T-cell (primary cell): ENCODE data around the gene OST4. TPM values are rescaled to one million over a fixed set of nuclear protein-coding genes. Genes with fewer than 3 reads are reported as not detected.
A peak's percentile ranks its signal among the peaks of the same experiment; 100 is the strongest.

Experiments used
- ATAC-seq, 4 experiments: fragments of 200-7000 bp in 3 of 4; fragments of 150-1000 bp in 1 of 4; cut with Tn5 transposase; replicated peaks in 1 of 4; 1 replicate in 3 of 4; 2 replicates in 1 of 4; pipeline ENCODE4 v1.10.0; 2021; ENCODE audit warnings: moderate library complexity in 3 of 4, mild to moderate bottlenecking in 2 of 4, moderate number of reproducible peaks in 1 of 4
- CTCF ChIA-PET, 2 donors: fragments of 300-600 bp; sonication (Branson Sonifier 250); formaldehyde crosslinking; loops; one replicate each; lab custom pipeline; 2022; ENCODE audit warnings: antibody characterized with exemption in 2 of 2; lab: Charles Lee
- POLR2A ChIA-PET, 2 donors: fragments of 300-600 bp; sonication (Branson Sonifier 250); formaldehyde crosslinking; loops; one replicate each; lab custom pipeline; 2022; ENCODE audit warnings: antibody characterized with exemption in 2 of 2; lab: Charles Lee
- DNase-seq, 35 experiments: peaks; one replicate each; pipeline versions ENCODE4 v3.0.0 to v3.0.0-alpha.2; 2013 to 2023
- H3K27ac ChIP-seq: one replicate; pipeline ENCODE4 v1.5.1; 2013; ENCODE audit warnings: low read length
- H3K27me3 ChIP-seq, 2 experiments: replicated peaks in 1 of 2; 1 replicate in 1 of 2; 2 replicates in 1 of 2; pipeline versions ENCODE4 v1.6.1 to v1.7.0; 2013; ENCODE audit warnings: low read length in 1 of 2, mixed read lengths in 1 of 2; ENCODE audit not compliant: control insufficient read depth in 2 of 2, insufficient read depth in 2 of 2; ENCODE audit errors: extremely low read depth in 1 of 2
- H3K36me3 ChIP-seq, 2 donors: 1 replicate in 1 of 2; 2 replicates in 1 of 2; pipeline versions ENCODE4 v1.6.1 to v1.7.0; 2013; ENCODE audit warnings: low read length in 1 of 2; ENCODE audit not compliant: control insufficient read depth in 2 of 2, insufficient read depth in 1 of 2; ENCODE audit errors: extremely low read depth in 1 of 2
- H3K4me1 ChIP-seq, 2 experiments: 1 replicate in 1 of 2; 2 replicates in 1 of 2; pipeline versions ENCODE4 v1.6.1 to v1.7.0; 2013; ENCODE audit warnings: low read length in 2 of 2, mixed read lengths in 1 of 2; ENCODE audit not compliant: insufficient read depth in 2 of 2, control insufficient read depth in 1 of 2; ENCODE audit errors: extremely low read depth in 1 of 2
- H3K4me3 ChIP-seq, 2 donors: 1 replicate in 1 of 2; 2 replicates in 1 of 2; pipeline versions ENCODE4 v1.5.1 to v1.7.0; 2013; ENCODE audit warnings: mild to moderate bottlenecking in 2 of 2, low read length in 1 of 2, moderate library complexity in 1 of 2; ENCODE audit not compliant: control insufficient read depth in 1 of 2; ENCODE audit errors: extremely low read depth in 1 of 2
- H3K9me3 ChIP-seq: 2 replicates; pipeline ENCODE4 v1.7.0; 2013
- H3K27ac Mint-ChIP-seq, 2 donors: one replicate each; pipeline ENCODE4 v1.8.0; 2020 to 2021; ENCODE audit warnings: mild to moderate bottlenecking in 2 of 2, mixed read lengths in 2 of 2
- H3K27me3 Mint-ChIP-seq, 2 donors: one replicate each; pipeline ENCODE4 v1.8.0; 2021 to 2022; ENCODE audit warnings: mixed read lengths in 2 of 2
- H3K36me3 Mint-ChIP-seq: one replicate; pipeline ENCODE4 v1.8.0; 2021; ENCODE audit warnings: mixed read lengths
- H3K4me1 Mint-ChIP-seq, 3 donors: one replicate each; pipeline ENCODE4 v1.8.0; 2020 to 2022; ENCODE audit warnings: mixed read lengths in 3 of 3, mild to moderate bottlenecking in 1 of 3
- H3K4me3 Mint-ChIP-seq, 3 donors: one replicate each; pipeline ENCODE4 v1.8.0; 2020 to 2022; ENCODE audit warnings: mild to moderate bottlenecking in 3 of 3, mixed read lengths in 3 of 3, moderate library complexity in 3 of 3
- H3K9me3 Mint-ChIP-seq, 3 donors: one replicate each; pipeline ENCODE4 v1.8.0; 2020 to 2022; ENCODE audit warnings: mixed read lengths in 3 of 3
- WGBS: methylation state at CpG from one replicate; pipeline ENCODE4 v1.1.5; 2013; ENCODE audit warnings: missing lambda C conversion rate; ENCODE audit not compliant: insufficient coverage; 5-methylcytosine and 5-hydroxymethylcytosine counted together
- total RNA-seq, 35 experiments: library from RNA in 6 of 35; stranded (reverse) in 6 of 35; fragments of 120-200 nt in 1 of 35; gene quantifications; one replicate each; pipeline versions ENCODE4 v1.2.1 to v1.2.4 and lab custom pipeline; 2013 to 2026

The OST4 gene
- total RNA-seq, 5 donors from 2014 or later (not counting 1 experiment from before 2014, with no cell fraction given): 217 to 292 (median 236) TPM

- ChIA-PET CTCF (interaction anchor here (0.6 kb wide), 3 partner anchors 10 to 191 kb away, joined by 3 to 8 read pairs (median 5); no protein-coding TSS in a partner anchor), POLR2A (interaction anchor here (0.6 to 0.7 kb wide), 3 partner anchors 24 to 183 kb away, joined by 3 to 5 read pairs (median 5); no protein-coding TSS in a partner anchor)
- Histone ChIP-seq H3K36me3 (no peaks in the 10 kb centered on the region), H3K27me3 (peaks cover 0 to 4% of the 10 kb centered on the region in 2 experiments), H3K9me3 (no peaks in the 10 kb centered on the region), H3K4me3 (no peak overlapping the region), H3K27ac (no peak overlapping the region), H3K4me1 (peaks cover 2 to 20% of the 10 kb centered on the region in 2 experiments)
- no peaks in the 10 kb centered on the region for H3K9me3 Mint-ChIP-seq
- H3K4me3 Mint-ChIP-seq: no peak overlapping the region
- DNase-seq (no peak), ATAC-seq (no peak)
- peaks cover 14 to 20% (median 20%) of the 10 kb centered on the region in 3 donors for H3K4me1 Mint-ChIP-seq
- H3K36me3 Mint-ChIP-seq: peaks cover 3% of the 10 kb centered on the region
- WGBS: 92% methylated on average over 9 of the region's 14 CpGs
- no peaks in the 10 kb centered on the region for H3K27me3 Mint-ChIP-seq
- no peak overlapping the region for H3K27ac Mint-ChIP-seq
Observed at GRCh38 chr2:27089111-27089954, 17.9 kb upstream of the OST4 start.

- POLR2A ChIA-PET: no interaction called here
Observed at GRCh38 chr2:27088634-27089033, 17.2 kb upstream of the OST4 start.

GRCh38 chr2:27087823-27088410, 16.5 kb upstream of the OST4 start:
- no peaks in the 10 kb centered on the region for H3K9me3 ChIP-seq
- H3K27ac Mint-ChIP-seq: no peak overlapping the region
- no peaks in the 10 kb centered on the region for H3K27me3 Mint-ChIP-seq
- peaks cover 3% of the 10 kb centered on the region for H3K36me3 Mint-ChIP-seq
- no peaks in the 10 kb centered on the region for H3K36me3 ChIP-seq
- POLR2A ChIA-PET: interaction anchor here in 1 of 2 donors (0.6 to 0.8 kb wide), 2 partner anchors 198 to 324 kb away, joined by 3 to 7 read pairs; no protein-coding TSS in a partner anchor
- H3K9me3 Mint-ChIP-seq: no peaks in the 10 kb centered on the region
- ATAC-seq (no peak), DNase-seq (no peak)
- no peak overlapping the region for H3K4me3 ChIP-seq
- H3K4me1 ChIP-seq: peaks cover 2 to 28% of the 10 kb centered on the region in 2 experiments
- WGBS: 100% methylated on average over 3 of the region's 5 CpGs
- peak overlapping the region; percentile 32 to 80 (median 80) for H3K4me3 Mint-ChIP-seq
- CTCF ChIA-PET: interaction anchor here (0.5 to 2.1 kb wide), 7 partner anchors 9 to 1232 kb away, joined by 3 to 11 read pairs (median 4); partner anchors contain the start of genes ABHD1 (in 1 of the 2) and AGBL5 (in 1 of the 2)
- peaks cover 17 to 20% (median 20%) of the 10 kb centered on the region in 3 donors for H3K4me1 Mint-ChIP-seq
- peaks cover 0 to 4% of the 10 kb centered on the region in 2 experiments for H3K27me3 ChIP-seq
- H3K27ac ChIP-seq: no peak overlapping the region

More at GRCh38 chr2:27088634-27089033, 17.2 kb upstream of the OST4 start:
- DNase-seq (no peak), ATAC-seq (no peak)
- H3K4me3 Mint-ChIP-seq: no peak overlapping the region
- H3K36me3 ChIP-seq: no peaks in the 10 kb centered on the region
- H3K27me3 Mint-ChIP-seq: no peaks in the 10 kb centered on the region
- H3K27me3 ChIP-seq: peaks cover 0 to 4% of the 10 kb centered on the region in 2 experiments
- peaks cover 17 to 20% (median 20%) of the 10 kb centered on the region in 3 donors for H3K4me1 Mint-ChIP-seq
- no peak overlapping the region for H3K27ac ChIP-seq
- 100% methylated on average over 2 of the region's 6 CpGs for WGBS
- peaks cover 3% of the 10 kb centered on the region for H3K36me3 Mint-ChIP-seq
- CTCF ChIA-PET: interaction anchor here (0.6 to 1.3 kb wide), 4 partner anchors 9 to 55 kb away, joined by 3 to 11 read pairs (median 4); partner anchors contain the start of gene ABHD1 (in 1 of the 2)
- no peak overlapping the region for H3K27ac Mint-ChIP-seq
- no peaks in the 10 kb centered on the region for H3K9me3 ChIP-seq
- H3K9me3 Mint-ChIP-seq: no peaks in the 10 kb centered on the region
- peaks cover 2 to 26% of the 10 kb centered on the region in 2 experiments for H3K4me1 ChIP-seq
- H3K4me3 ChIP-seq: no peak overlapping the region

GRCh38 chr2:27086724-27087593, 15.5 kb upstream of the OST4 start, which contains the start of gene KHK:
Gene KHK, plus strand, starts transcription at chr2:27086772. Its CDS starts 488 bp downstream, at chr2:27087260.
- peak within 1 kb of the TSS; percentile 58 to 67 for H3K4me3 ChIP-seq
- no peaks in the 10 kb centered on the region for H3K9me3 Mint-ChIP-seq
- no peak for DNase-seq
- H3K27ac ChIP-seq: peak within 1 kb of the TSS; percentile 82
- ATAC-seq: peak in 1 of 4 experiments; percentile 1
- peak within 1 kb of the TSS; percentile 87 to 88 for H3K27ac Mint-ChIP-seq
- peaks cover 3% of the 10 kb centered on the region for H3K36me3 Mint-ChIP-seq
- H3K4me3 Mint-ChIP-seq: peak within 1 kb of the TSS; percentile 80 to 84 (median 80)
- peaks cover 0 to 4% of the 10 kb centered on the region in 2 experiments for H3K27me3 ChIP-seq
- WGBS: 10% methylated on average over 46 of the region's 54 CpGs
- no peaks in the 10 kb centered on the region for H3K36me3 ChIP-seq
- ChIA-PET POLR2A (interaction anchor here in 1 of 2 donors (0.8 kb wide), 1 partner anchor 199 kb away, joined by 7 read pairs; no protein-coding TSS in a partner anchor), CTCF (interaction anchor here in 1 of 2 donors (0.7 to 2.1 kb wide), 4 partner anchors 10 to 53 kb away, joined by 3 to 8 read pairs (median 3); partner anchors contain the start of genes AGBL5 and OST4)
- no peaks in the 10 kb centered on the region for H3K27me3 Mint-ChIP-seq
- H3K9me3 ChIP-seq: no peaks in the 10 kb centered on the region
- H3K4me1 Mint-ChIP-seq: peaks cover 17 to 20% (median 20%) of the 10 kb centered on the region in 3 donors
- peaks cover 2 to 37% of the 10 kb centered on the region in 2 experiments for H3K4me1 ChIP-seq

- peak; percentile 89 to 99 (median 96) for DNase-seq
- Mint-ChIP-seq H3K27me3 (no peaks in the 10 kb centered on the region), H3K27ac (peak overlapping the region; percentile 87 to 88), H3K4me3 (peak overlapping the region; percentile 80 to 84 (median 80)), H3K9me3 (no peaks in the 10 kb centered on the region), H3K36me3 (no peaks in the 10 kb centered on the region), H3K4me1 (peaks cover 21 to 26% (median 24%) of the 10 kb centered on the region in 3 donors)
- Histone ChIP-seq H3K27ac (peak overlapping the region; percentile 82), H3K36me3 (no peaks in the 10 kb centered on the region), H3K9me3 (no peaks in the 10 kb centered on the region), H3K27me3 (peaks cover 0 to 4% of the 10 kb centered on the region in 2 experiments), H3K4me3 (peak overlapping the region; percentile 53 to 67), H3K4me1 (peaks cover 9 to 45% of the 10 kb centered on the region in 2 experiments)
- ATAC-seq: peak; percentile 91 to 94 (median 92)
- CTCF ChIA-PET: interaction anchor here in 1 of 2 donors (0.7 to 2.1 kb wide), 2 partner anchors 15 to 36 kb away, joined by 3 to 8 read pairs; partner anchors contain the start of genes AGBL5 and OST4
- WGBS: under 1% methylated on average over 81 of the region's 81 CpGs
- POLR2A ChIA-PET: no interaction called here
Observed at GRCh38 chr2:27086090-27086723, 14.8 kb upstream of the OST4 start.
